OCI-LY1 (cell line): ENCODE measurements around the gene GALNT14.
"Not testable (repeated sequence)": the region's sequence is repeated elsewhere in the genome, so short reads cannot be mapped to it uniquely, and the experiment has no call there.

Source experiments
- H2AFZ ChIP-seq: fragments of 200-600 bp; sonication (generic), shearing (Covaris generic); 2 replicates; pipeline ENCODE4 v1.6.0; 2014; ENCODE audit warnings: antibody characterized with exemption, mild to moderate bottlenecking, low read length
- H3F3A ChIP-seq: fragments of 200-600 bp; sonication (generic), shearing (Covaris generic); 2 replicates; pipeline ENCODE4 v1.6.0; 2014; ENCODE audit warnings: mild to moderate bottlenecking, antibody characterized with exemption, low read length, moderate library complexity; ENCODE audit not compliant: insufficient read depth
- H3K27ac ChIP-seq: fragments of 200-600 bp; sonication (generic); 2 replicates; pipeline ENCODE4 v1.5.1; 2014; ENCODE audit warnings: low read length, mixed run types, mild to moderate bottlenecking, low read depth; ENCODE audit not compliant: poor library complexity, severe bottlenecking
- H3K27me3 ChIP-seq: fragments of 200-600 bp; sonication (generic); 2 replicates; pipeline ENCODE4 v1.6.0; 2014; ENCODE audit warnings: antibody characterized with exemption, mild to moderate bottlenecking, low read length, moderate library complexity; ENCODE audit not compliant: insufficient read depth
- H3K36me3 ChIP-seq: fragments of 200-600 bp; sonication (generic); 2 replicates; pipeline ENCODE4 v1.6.1; 2014; ENCODE audit warnings: mild to moderate bottlenecking, antibody characterized with exemption, low read length, moderate library complexity, mixed read lengths; ENCODE audit not compliant: insufficient read depth
- H3K4me1 ChIP-seq: fragments of 200-600 bp; sonication (generic); 2 replicates; pipeline ENCODE4 v1.5.1; 2014; ENCODE audit warnings: mild to moderate bottlenecking, low read length, moderate library complexity; ENCODE audit not compliant: insufficient read depth, severe bottlenecking
- H3K4me2 ChIP-seq: fragments of 200-600 bp; sonication (generic), shearing (Covaris generic); 2 replicates; pipeline ENCODE4 v1.6.1; 2014; ENCODE audit warnings: low read length
- H3K4me3 ChIP-seq: fragments of 200-600 bp; sonication (generic); 2 replicates; pipeline ENCODE4 v1.5.1; 2014; ENCODE audit warnings: low read length, low read depth, mild to moderate bottlenecking, mixed read lengths; ENCODE audit not compliant: poor library complexity, severe bottlenecking
- H3K79me2 ChIP-seq: fragments of 200-600 bp; shearing (Covaris generic); 2 replicates; pipeline ENCODE4 v1.6.1; 2016; ENCODE audit warnings: mixed run types, low read length, mixed read lengths; ENCODE audit not compliant: insufficient read depth
- H3K9ac ChIP-seq: fragments of 200-600 bp; sonication (generic), shearing (Covaris generic); 2 replicates; pipeline ENCODE4 v1.6.1; 2014; ENCODE audit warnings: mild to moderate bottlenecking, low read length, mixed read lengths
- H3K9me2 ChIP-seq: fragments of 200-600 bp; sonication (generic), shearing (Covaris generic); 2 replicates; pipeline ENCODE4 v1.6.1; 2014; ENCODE audit warnings: low read depth, mild to moderate bottlenecking, low read length, mixed read lengths
- H3K9me3 ChIP-seq: fragments of 200-600 bp; shearing (Covaris generic); 2 replicates; pipeline ENCODE4 v1.6.1; 2014; ENCODE audit warnings: low read length, mixed read lengths
- H4K20me1 ChIP-seq: fragments of 200-600 bp; sonication (generic), shearing (Covaris generic); 2 replicates; pipeline ENCODE4 v1.6.0; 2016; ENCODE audit warnings: mild to moderate bottlenecking, low read length; ENCODE audit not compliant: insufficient read depth
- EZH2 ChIP-seq: fragments of 200-600 bp; sonication (generic), shearing (Covaris generic); IDR thresholded peaks from 2 replicates; pipeline ENCODE4 v1.8.0; 2017; ENCODE audit warnings: borderline replicate concordance, mixed run types, mild to moderate bottlenecking, antibody characterized with exemption, low read length, moderate library complexity, mixed read lengths
- TF ChIP-seq, protein P1 (sequence below): fragments of 200-600 bp; sonication (generic), shearing (Covaris generic); IDR thresholded peaks from 2 replicates; pipeline ENCODE4 v1.5.1; 2017; ENCODE audit warnings: mild to moderate bottlenecking, antibody characterized with exemption, low read length, moderate library complexity, mixed read lengths

GALNT14 gene

DNA sequence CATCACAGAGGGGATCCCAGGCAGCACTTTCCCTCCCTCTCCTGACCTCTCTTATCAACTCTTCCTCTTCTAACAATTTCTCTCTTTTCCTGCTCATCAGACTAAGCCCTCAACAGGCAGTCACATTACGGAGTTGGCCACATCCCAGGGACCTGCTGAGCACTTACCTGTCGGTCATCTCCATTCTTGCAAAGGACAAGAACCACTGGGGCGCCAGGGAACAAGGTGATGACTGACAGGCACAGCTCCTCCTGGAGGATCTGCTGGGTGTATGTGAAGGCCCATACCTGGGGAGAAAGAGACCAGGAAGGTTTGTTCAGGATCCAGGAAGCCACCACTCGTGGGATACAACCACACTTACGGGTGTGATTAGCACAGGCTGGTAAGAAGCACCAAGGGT, 226.2 kb downstream of the GALNT14 start:
- H3K27ac ChIP-seq: no peak overlapping the region
- no peaks in the 10 kb centered on the region for H3K4me1 ChIP-seq
- H2AFZ ChIP-seq: no peak overlapping the region
- no peaks in the 10 kb centered on the region for H3K27me3 ChIP-seq
- H3K79me2 ChIP-seq: no peaks in the 10 kb centered on the region
- TF ChIP-seq, protein P1, sequence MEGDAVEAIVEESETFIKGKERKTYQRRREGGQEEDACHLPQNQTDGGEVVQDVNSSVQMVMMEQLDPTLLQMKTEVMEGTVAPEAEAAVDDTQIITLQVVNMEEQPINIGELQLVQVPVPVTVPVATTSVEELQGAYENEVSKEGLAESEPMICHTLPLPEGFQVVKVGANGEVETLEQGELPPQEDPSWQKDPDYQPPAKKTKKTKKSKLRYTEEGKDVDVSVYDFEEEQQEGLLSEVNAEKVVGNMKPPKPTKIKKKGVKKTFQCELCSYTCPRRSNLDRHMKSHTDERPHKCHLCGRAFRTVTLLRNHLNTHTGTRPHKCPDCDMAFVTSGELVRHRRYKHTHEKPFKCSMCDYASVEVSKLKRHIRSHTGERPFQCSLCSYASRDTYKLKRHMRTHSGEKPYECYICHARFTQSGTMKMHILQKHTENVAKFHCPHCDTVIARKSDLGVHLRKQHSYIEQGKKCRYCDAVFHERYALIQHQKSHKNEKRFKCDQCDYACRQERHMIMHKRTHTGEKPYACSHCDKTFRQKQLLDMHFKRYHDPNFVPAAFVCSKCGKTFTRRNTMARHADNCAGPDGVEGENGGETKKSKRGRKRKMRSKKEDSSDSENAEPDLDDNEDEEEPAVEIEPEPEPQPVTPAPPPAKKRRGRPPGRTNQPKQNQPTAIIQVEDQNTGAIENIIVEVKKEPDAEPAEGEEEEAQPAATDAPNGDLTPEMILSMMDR: no peak
- no peak for TF ChIP-seq EZH2
- no peaks in the 10 kb centered on the region for H3K9me2 ChIP-seq
- H4K20me1 ChIP-seq: no peaks in the 10 kb centered on the region
- no peaks in the 10 kb centered on the region for H3F3A ChIP-seq
- H3K9ac ChIP-seq: no peak overlapping the region
- H3K4me2 ChIP-seq: no peak overlapping the region
- no peaks in the 10 kb centered on the region for H3K9me3 ChIP-seq
- H3K4me3 ChIP-seq: no peak overlapping the region
- H3K36me3 ChIP-seq: no peaks in the 10 kb centered on the region

DNA sequence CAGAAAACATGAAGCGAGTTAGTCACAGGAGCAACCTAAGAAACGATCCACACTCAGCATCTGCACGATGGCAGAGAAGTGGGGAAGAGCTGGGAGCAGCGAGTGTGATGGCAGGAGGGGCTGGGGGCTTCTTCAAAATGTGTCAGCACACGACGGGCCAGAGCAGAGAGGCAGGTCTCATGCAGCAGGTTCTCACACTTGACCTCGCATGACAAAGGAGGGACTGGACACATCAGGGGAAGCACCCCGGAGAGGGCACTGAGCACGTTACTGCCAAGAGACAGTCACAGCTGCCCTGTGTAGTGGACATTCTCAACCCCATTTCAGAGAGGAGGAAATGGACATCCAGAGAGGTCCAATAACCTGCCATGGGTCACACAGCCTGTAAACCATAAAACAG, 226.9 kb downstream of the GALNT14 start:
- no peak overlapping the region for H3K4me3 ChIP-seq
- H3K36me3 ChIP-seq: no peaks in the 10 kb centered on the region
- TF ChIP-seq, protein P1: no peak
- TF ChIP-seq EZH2: no peak

DNA sequence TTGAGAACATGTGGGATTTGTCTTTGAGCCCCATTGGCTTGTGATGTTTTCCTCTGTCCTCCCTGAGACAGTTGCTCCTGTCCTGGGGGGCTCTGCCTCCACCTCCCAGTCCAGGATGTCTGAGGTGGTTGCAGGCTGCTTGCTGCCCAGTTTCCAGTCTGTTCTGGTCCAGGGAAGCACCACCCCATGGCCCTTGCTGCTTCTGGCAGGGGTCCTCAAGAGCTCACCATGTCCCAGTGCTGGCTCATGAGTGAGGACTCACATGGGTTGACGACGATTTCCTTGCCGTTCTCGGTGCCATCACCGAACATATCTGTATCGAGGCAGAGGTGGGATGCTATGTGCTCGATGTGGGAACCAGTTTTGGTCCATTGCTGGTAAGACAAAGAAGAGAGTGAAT, 227.6 kb downstream of the GALNT14 start:
- Histone ChIP-seq H3K9ac (no peak overlapping the region), H3K27ac (no peak overlapping the region)

More for the DNA sequence above, 226.9 kb downstream of the GALNT14 start:
- Histone ChIP-seq H3K79me2 (no peaks in the 10 kb centered on the region), H3K4me2 (no peak overlapping the region), H3K9me2 (no peaks in the 10 kb centered on the region), H3K4me1 (no peaks in the 10 kb centered on the region), H3K27me3 (no peaks in the 10 kb centered on the region), H3K27ac (no peak overlapping the region), H4K20me1 (no peaks in the 10 kb centered on the region), H3F3A (no peaks in the 10 kb centered on the region), H3K9me3 (no peaks in the 10 kb centered on the region), H3K9ac (no peak overlapping the region), H2AFZ (no peak overlapping the region)

GRCh38 chr2:30904437-30904836, 233.8 kb downstream of the GALNT14 start:
- H3K4me2 ChIP-seq: not testable (repeated sequence)

More for the DNA sequence above, 227.6 kb downstream of the GALNT14 start:
- Histone ChIP-seq H3K9me3 (no peaks in the 10 kb centered on the region), H3K4me2 (no peak overlapping the region), H2AFZ (no peak overlapping the region), H3K4me3 (no peak overlapping the region), H4K20me1 (no peaks in the 10 kb centered on the region), H3K36me3 (no peaks in the 10 kb centered on the region), H3K9me2 (no peaks in the 10 kb centered on the region), H3F3A (no peaks in the 10 kb centered on the region), H3K4me1 (no peaks in the 10 kb centered on the region), H3K27me3 (no peaks in the 10 kb centered on the region), H3K79me2 (no peaks in the 10 kb centered on the region)
- no peak for TF ChIP-seq EZH2
- TF ChIP-seq, protein P1: no peak

More at GRCh38 chr2:30904437-30904836, 233.8 kb downstream of the GALNT14 start:
- not testable (repeated sequence) for H4K20me1 ChIP-seq, H3K4me3 ChIP-seq, H3K79me2 ChIP-seq, H3K36me3 ChIP-seq, H3K27ac ChIP-seq, H3K9me2 ChIP-seq, H3F3A ChIP-seq, H3K9me3 ChIP-seq, H3K9ac ChIP-seq, H3K4me1 ChIP-seq, H2AFZ ChIP-seq, H3K27me3 ChIP-seq
